HG03460 (cell line): ENCODE results near the gene EIF3F.

Experiments used
- ATAC-seq: cut with Tn5 transposase; IDR thresholded peaks from one replicate; pipeline ENCODE4 v1.9.1; 2021; ENCODE audit not compliant: unreplicated experiment

The EIF3F gene

DNA sequence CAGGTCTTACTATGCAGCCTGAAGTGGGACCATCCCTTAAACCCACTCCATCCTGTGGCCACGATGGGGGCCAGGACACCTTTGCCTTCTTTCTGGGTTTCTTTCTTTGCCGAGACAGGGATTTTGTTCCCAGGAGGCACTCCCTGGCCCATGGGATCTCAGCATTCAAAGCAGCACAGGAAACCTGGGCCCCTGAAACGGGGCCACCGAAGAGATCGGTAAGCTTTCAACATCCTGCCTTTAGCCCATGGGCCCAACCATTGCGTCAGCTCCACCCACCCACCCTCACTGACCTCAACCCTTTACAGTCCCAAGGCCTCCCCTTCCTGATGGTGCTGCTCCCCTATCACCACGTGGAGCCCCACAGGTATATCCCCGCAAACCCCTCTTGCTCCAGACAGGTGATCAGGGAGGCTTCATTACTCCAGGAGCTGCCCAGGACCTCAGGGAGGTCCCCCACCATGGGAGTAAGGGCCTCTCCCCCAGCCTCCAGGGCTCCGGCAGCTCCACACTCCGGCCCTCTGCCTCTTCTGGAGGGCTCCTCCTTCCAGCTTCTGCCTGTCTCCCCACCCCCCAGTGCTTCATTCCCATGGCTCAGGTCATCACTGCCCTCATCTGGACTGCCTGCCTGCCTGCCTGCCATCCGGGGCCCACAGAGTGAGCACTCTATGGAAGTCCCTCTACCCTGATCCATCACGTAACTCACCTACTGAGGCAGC lies 51.8 kb downstream of the EIF3F start:
- no peak for ATAC-seq

DNA sequence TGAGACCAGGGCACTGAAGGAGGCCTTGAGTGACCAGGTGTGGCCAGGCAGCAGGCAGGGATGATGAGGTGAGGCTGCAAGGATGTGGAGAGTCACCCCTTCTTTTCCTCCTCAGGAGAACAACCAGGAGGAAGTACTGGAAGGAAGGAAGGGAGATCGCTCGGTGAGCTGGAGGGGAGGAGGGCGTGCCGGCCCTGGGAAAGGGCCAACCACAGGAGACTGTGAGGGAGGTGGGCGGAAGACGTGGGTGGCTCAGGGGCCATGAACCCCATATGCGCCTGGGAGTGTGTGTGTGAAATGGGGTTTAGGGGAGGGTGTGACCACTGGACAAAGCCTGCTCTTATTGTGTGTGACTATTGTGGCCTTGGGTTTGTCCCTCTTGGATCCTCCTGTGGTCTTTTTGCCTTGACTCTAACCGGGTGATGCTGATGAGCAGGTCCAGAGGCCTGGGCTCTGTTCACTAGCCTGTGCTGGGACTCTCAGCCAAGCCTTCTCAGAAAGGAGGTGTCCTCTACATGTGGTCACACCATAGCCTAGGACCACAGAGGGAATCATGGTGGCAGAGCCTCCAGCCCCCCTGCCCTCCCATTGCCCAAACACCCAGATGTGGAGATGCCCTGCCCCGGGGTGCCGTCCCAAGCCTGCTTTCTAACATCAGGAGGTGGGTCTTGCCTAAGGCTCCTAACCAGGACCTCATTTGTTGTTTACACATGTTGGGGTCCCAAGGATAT lies 52.6 kb downstream of the EIF3F start:
- no peak for ATAC-seq

DNA sequence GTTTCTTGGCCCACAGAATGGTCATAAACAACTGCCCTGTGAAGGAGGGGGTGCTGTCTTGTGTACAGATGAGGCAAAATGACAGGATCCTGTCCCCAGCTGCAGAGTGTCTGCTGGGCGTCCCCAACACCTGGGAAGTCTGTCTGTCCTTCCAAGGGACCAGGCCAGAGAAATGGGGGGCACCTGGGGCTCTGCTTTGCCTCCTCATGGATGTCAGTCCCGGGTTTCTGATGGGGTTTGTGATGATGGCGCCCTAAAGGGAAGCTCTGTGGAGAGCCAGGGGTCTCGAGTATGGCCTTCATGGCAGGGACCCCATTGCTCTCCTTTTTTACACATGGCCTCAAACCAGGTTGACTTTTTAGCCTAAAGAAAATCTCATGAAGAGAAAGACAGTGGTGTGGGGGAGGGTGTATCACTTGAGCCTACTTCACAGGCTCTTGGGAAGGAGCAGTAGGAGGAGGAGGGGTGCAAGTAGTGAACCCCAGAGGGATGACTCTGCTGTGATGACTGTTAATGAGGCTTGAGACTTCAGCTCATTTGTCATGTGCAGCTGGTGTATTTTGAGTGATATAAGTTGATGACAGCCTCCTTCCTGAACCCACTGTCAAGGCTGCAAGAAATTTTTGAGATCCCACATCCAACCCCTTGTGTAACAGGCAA lies 53.3 kb downstream of the EIF3F start:
- no peak for ATAC-seq

DNA sequence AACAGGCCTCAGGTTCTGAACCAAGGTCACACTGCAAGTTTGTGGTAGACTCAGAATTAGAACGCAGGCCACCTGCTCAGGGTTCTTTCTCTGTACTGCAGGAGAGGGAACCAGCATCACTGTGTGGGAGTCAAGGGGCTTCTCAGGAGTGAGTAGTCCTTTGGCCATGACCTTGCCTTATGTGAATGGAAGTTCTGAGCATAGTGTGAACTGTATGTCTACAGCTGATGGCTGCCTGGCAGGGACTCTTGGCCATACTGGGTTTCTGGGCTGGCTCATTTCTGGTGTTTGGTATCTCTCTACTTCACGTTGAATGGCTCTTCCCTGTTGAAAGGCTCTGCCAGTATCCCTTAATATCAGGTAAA lies 53.8 kb downstream of the EIF3F start:
- no peak for ATAC-seq

DNA sequence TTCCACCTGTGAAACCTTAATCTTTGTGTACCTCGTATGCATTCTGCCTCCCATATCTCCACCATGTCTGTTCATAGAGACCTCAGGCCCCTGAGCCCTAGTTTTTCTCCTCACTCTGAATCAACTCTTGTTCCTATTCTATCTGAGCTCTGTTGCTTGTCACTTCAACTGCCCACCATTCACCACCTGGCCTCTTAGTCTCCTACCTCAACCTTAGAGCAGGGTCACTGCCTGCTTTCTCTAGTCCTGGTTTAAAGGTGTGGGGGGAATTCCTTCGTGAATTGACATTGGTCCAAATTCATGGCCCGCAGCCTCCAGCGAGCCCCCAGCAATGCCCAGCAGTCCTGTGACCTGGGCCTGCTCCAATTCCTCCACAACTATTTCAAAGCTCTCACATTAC lies 54.4 kb downstream of the EIF3F start:
- no peak for ATAC-seq

DNA sequence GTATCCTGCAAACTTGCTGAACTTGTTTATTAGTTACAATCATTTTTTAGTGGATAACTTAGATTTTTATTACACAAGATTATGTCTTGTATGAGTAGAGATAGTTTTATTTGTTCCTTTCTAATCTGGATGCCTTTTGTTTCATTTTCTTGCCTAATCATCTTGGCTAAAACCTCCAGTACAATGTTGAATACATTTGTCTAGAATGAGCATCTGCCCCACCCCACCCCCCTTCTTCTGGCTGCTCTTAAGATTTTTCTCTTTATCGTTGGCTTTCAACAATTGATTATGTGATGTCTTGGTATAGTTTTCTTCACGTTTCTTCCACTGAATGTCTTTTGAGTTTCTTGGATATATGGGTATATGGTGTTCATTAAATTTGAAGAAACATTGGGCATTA lies 56.6 kb downstream of the EIF3F start:
- ATAC-seq, result no peak

DNA sequence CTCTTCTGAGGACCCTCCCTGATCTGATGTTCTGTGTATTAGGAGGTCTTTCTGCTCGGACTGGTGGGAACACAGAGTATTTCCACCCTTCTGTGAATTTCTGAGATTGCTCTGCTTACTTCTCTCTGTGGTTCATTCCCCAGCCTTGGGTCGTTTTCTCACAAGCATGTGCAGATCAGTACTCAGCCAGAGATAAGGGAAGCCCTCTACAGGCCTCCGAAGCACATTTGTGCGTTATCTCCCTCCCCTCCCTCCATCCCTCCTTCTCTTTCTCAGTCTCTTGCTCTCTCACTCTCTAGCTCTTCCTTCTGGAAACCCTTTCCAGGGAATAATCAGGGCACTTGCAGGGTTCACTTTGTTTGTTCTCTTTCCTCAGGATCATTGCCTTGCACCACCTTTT lies 58.7 kb downstream of the EIF3F start:
- no peak for ATAC-seq

DNA sequence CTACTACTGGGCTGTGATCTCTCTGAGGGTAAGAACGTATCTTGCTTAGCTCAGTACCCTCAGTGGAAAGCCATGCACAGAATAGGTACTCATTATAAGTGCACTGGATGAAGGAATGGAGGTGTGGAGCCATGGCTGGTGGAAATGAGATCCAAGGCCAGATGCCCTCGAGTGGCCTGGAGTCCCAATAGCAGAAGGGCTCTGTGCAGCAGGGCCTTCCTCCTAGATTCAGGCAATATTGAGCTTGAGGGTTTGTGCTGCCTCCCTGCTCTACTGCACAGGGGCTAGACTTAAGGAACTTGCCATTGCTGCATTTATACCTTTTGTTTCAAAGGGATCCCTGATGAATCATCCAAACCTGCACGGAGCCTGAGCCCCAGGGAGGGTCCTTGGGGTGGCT lies 60.2 kb downstream of the EIF3F start:
- ATAC-seq, result no peak

DNA sequence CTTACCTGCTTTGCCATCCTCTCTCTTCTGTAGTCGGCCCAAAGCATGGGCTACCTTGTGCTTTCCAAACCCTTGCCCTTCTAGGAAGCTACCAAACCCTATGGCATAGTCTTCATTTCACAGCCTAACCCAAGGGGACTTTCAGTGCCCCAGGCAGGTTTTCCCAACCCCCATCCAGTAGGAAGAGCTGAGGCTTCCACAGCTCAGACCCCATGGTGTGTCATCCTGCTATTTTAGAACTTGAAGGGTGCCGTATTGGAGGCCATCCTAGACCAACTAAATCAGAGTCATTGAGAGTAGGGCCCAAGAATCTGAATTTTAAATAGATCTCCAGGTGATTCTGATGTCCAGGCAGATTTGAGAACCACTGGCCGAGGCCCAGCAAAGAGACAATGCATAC lies 61.9 kb downstream of the EIF3F start:
- ATAC-seq, result no peak
